ENCODE data around the gene GBE1.
A peak's percentile ranks its signal among the peaks of the same experiment; 100 is the strongest.

GBE1 gene

GRCh38 chr3:81713031-81713430, 48.4 kb downstream of the GBE1 start:
- H3K9me3 ChIP-seq (ENCODE audit: severe bottlenecking) = no peaks in the 10 kb centered on the region
- TF ChIP-seq CTCF (IDR thresholded peaks at IDR 0.05; ENCODE audit: low read depth, low read length) = no peak
- H3K27me3 ChIP-seq (ENCODE audit: insufficient read depth, low read depth, severe bottlenecking) = no peaks in the 10 kb centered on the region
- no peaks in the 10 kb centered on the region for H3K36me3 ChIP-seq
- H3K27ac ChIP-seq = no peak overlapping the region
- no peak overlapping the region for H3K4me3 ChIP-seq (ENCODE audit: low read depth, low read length)
- no peak for DNase-seq

- no peaks in the 10 kb centered on the region for H3K9me3 ChIP-seq (ENCODE audit: severe bottlenecking)
- no peak for TF ChIP-seq CTCF (IDR thresholded peaks at IDR 0.05; ENCODE audit: low read depth, low read length)
- no peaks in the 10 kb centered on the region for H3K36me3 ChIP-seq
- no peak for DNase-seq
- H3K27ac ChIP-seq = no peak overlapping the region
- no peak overlapping the region for H3K4me3 ChIP-seq (ENCODE audit: low read depth, low read length)
- H3K27me3 ChIP-seq (ENCODE audit: insufficient read depth, low read depth, severe bottlenecking) = no peaks in the 10 kb centered on the region
These were observed 51.8 kb downstream of the GBE1 start for GRCh38 chr3:81709606-81710005.

GRCh38 chr3:81707996-81708395, 53.4 kb downstream of the GBE1 start:
- Histone ChIP-seq H3K27me3 (ENCODE audit: insufficient read depth, low read depth, severe bottlenecking) (no peaks in the 10 kb centered on the region), H3K4me3 (ENCODE audit: low read depth, low read length) (no peak overlapping the region), H3K27ac (no peak overlapping the region), H3K36me3 (no peaks in the 10 kb centered on the region), H3K9me3 (ENCODE audit: severe bottlenecking) (no peaks in the 10 kb centered on the region)
- TF ChIP-seq CTCF (IDR thresholded peaks at IDR 0.05; ENCODE audit: low read depth, low read length) = no peak
- DNase-seq = no peak

GRCh38 chr3:81702126-81702525, 59.3 kb downstream of the GBE1 start:
- no peak for TF ChIP-seq CTCF (IDR thresholded peaks at IDR 0.05; ENCODE audit: low read depth, low read length)
- no peaks in the 10 kb centered on the region for H3K36me3 ChIP-seq
- DNase-seq = no peak

GRCh38 chr3:81699536-81700320, 61.7 kb downstream of the GBE1 start:
- no peaks in the 10 kb centered on the region for H3K9me3 ChIP-seq (ENCODE audit: severe bottlenecking)
- no peak for TF ChIP-seq CTCF (IDR thresholded peaks at IDR 0.05; ENCODE audit: low read depth, low read length)
- H3K27me3 ChIP-seq (ENCODE audit: insufficient read depth, low read depth, severe bottlenecking) = no peaks in the 10 kb centered on the region
- H3K36me3 ChIP-seq = no peaks in the 10 kb centered on the region
- H3K4me3 ChIP-seq (ENCODE audit: low read depth, low read length) = no peak overlapping the region
- H3K27ac ChIP-seq = no peak overlapping the region; the same call in 1 of the 2 replicates
- DNase-seq = peak; percentile 34

More at GRCh38 chr3:81702126-81702525, 59.3 kb downstream of the GBE1 start:
- no peaks in the 10 kb centered on the region for H3K27me3 ChIP-seq (ENCODE audit: insufficient read depth, low read depth, severe bottlenecking)
- no peak overlapping the region for H3K27ac ChIP-seq
- no peak overlapping the region for H3K4me3 ChIP-seq (ENCODE audit: low read depth, low read length)
- H3K9me3 ChIP-seq (ENCODE audit: severe bottlenecking) = no peaks in the 10 kb centered on the region

- Histone ChIP-seq H3K36me3 (no peaks in the 10 kb centered on the region), H3K9me3 (ENCODE audit: severe bottlenecking) (no peaks in the 10 kb centered on the region), H3K4me3 (ENCODE audit: low read depth, low read length) (no peak overlapping the region), H3K27me3 (ENCODE audit: insufficient read depth, low read depth, severe bottlenecking) (no peaks in the 10 kb centered on the region), H3K27ac (no peak overlapping the region)
- no peak for DNase-seq
- TF ChIP-seq CTCF (IDR thresholded peaks at IDR 0.05; ENCODE audit: low read depth, low read length) = no peak
These were observed 65.4 kb downstream of the GBE1 start for GRCh38 chr3:81696090-81696489.

All from WERI-Rb-1 (cell line).